Measurements from ENCODE around the gene TMEM184A. TPM values are rescaled to one million over a fixed set of nuclear protein-coding genes. Genes with fewer than 3 reads are reported as not detected.

TMEM184A gene
- total RNA-seq, 2 experiments from 2014 or later = not detected

GRCh38 chr7:1503816-1504775 is 51.9 kb downstream of the TMEM184A start, which contains the start of gene INTS1:
INTS1 (minus strand) TSS chr7:1504389; CDS start chr7:1503960, 429 bp downstream.
- ATAC-seq (peak; percentile 94), DNase-seq (peak; percentile 93)
- Mint-ChIP-seq H3K36me3 (peaks cover 2% of the 10 kb centered on the region), H3K27me3 (no peaks in the 10 kb centered on the region), H3K4me1 (peaks cover 39% of the 10 kb centered on the region), H3K4me3 (peak within 1 kb of the TSS; percentile 85), H3K9me3 (ENCODE audit: low read depth) (no peaks in the 10 kb centered on the region), H3K27ac (peak within 1 kb of the TSS; percentile 79)
- CTCF ChIA-PET = interaction anchor here (0.8 to 1.6 kb wide), 4 partner anchors 9 to 312 kb away, joined by 3 to 8 read pairs (median 4); no protein-coding TSS in a partner anchor

- peak overlapping the region; percentile 85 for H3K4me3 Mint-ChIP-seq
- no peaks in the 10 kb centered on the region for H3K27me3 Mint-ChIP-seq
- peak overlapping the region; percentile 79 for H3K27ac Mint-ChIP-seq
- peaks cover 36% of the 10 kb centered on the region for H3K4me1 Mint-ChIP-seq
- ATAC-seq (no peak), DNase-seq (no peak)
- CTCF ChIA-PET = interaction anchor here (1.1 kb wide), 1 partner anchor 311 kb away, joined by 3 read pairs; no protein-coding TSS in a partner anchor
- peaks cover 2% of the 10 kb centered on the region for H3K36me3 Mint-ChIP-seq
- H3K9me3 Mint-ChIP-seq (ENCODE audit: low read depth) = no peaks in the 10 kb centered on the region
Observed at GRCh38 chr7:1503390-1503789, 52.6 kb downstream of the TMEM184A start.

GRCh38 chr7:1502845-1503244 is 53.2 kb downstream of the TMEM184A start:
- ATAC-seq (no peak), DNase-seq (no peak)
- H3K36me3 Mint-ChIP-seq = peaks cover 2% of the 10 kb centered on the region
- H3K4me3 Mint-ChIP-seq = peak overlapping the region; percentile 85
- peak overlapping the region; percentile 79 for H3K27ac Mint-ChIP-seq
- CTCF ChIA-PET = interaction anchor here (1.1 kb wide), 1 partner anchor 311 kb away, joined by 3 read pairs; no protein-coding TSS in a partner anchor
- no peaks in the 10 kb centered on the region for H3K27me3 Mint-ChIP-seq
- H3K9me3 Mint-ChIP-seq (ENCODE audit: low read depth) = no peaks in the 10 kb centered on the region
- H3K4me1 Mint-ChIP-seq = peaks cover 32% of the 10 kb centered on the region

- Mint-ChIP-seq H3K36me3 (peaks cover 5% of the 10 kb centered on the region), H3K27me3 (no peaks in the 10 kb centered on the region), H3K4me3 (peak overlapping the region; percentile 85), H3K27ac (peak overlapping the region; percentile 29), H3K4me1 (peaks cover 24% of the 10 kb centered on the region), H3K9me3 (ENCODE audit: low read depth) (no peaks in the 10 kb centered on the region)
- DNase-seq (no peak), ATAC-seq (no peak)
- CTCF ChIA-PET = no interaction called here
Observed at GRCh38 chr7:1501487-1502270, 54.3 kb downstream of the TMEM184A start.

- H3K9me3 Mint-ChIP-seq (ENCODE audit: low read depth) = no peaks in the 10 kb centered on the region
- H3K27ac Mint-ChIP-seq = no peak overlapping the region
- CTCF ChIA-PET = no interaction called here
- peaks cover 19% of the 10 kb centered on the region for H3K4me1 Mint-ChIP-seq
- ATAC-seq (no peak), DNase-seq (no peak)
- H3K4me3 Mint-ChIP-seq = no peak overlapping the region
- H3K27me3 Mint-ChIP-seq = no peaks in the 10 kb centered on the region
- H3K36me3 Mint-ChIP-seq = peaks cover 5% of the 10 kb centered on the region
Observed at GRCh38 chr7:1500064-1500807, 55.8 kb downstream of the TMEM184A start.

GRCh38 chr7:1499367-1500029 is 56.5 kb downstream of the TMEM184A start:
- CTCF ChIA-PET = no interaction called here
- H3K9me3 Mint-ChIP-seq (ENCODE audit: low read depth) = no peaks in the 10 kb centered on the region
- no peaks in the 10 kb centered on the region for H3K27me3 Mint-ChIP-seq
- peaks cover 19% of the 10 kb centered on the region for H3K4me1 Mint-ChIP-seq
- no peak overlapping the region for H3K27ac Mint-ChIP-seq
- ATAC-seq (no peak), DNase-seq (no peak)
- H3K4me3 Mint-ChIP-seq = no peak overlapping the region
- H3K36me3 Mint-ChIP-seq = peaks cover 5% of the 10 kb centered on the region

- no peak for ATAC-seq
- no peaks in the 10 kb centered on the region for H3K9me3 Mint-ChIP-seq (ENCODE audit: low read depth)
- no peak for DNase-seq
- H3K27ac Mint-ChIP-seq = no peak overlapping the region
- CTCF ChIA-PET = no interaction called here
- H3K36me3 Mint-ChIP-seq = peaks cover 5% of the 10 kb centered on the region
- H3K4me3 Mint-ChIP-seq = no peak overlapping the region
- peaks cover 17% of the 10 kb centered on the region for H3K4me1 Mint-ChIP-seq
- H3K27me3 Mint-ChIP-seq = no peaks in the 10 kb centered on the region
Observed at GRCh38 chr7:1498370-1499305, 57.4 kb downstream of the TMEM184A start.

GRCh38 chr7:1497293-1497927 is 58.6 kb downstream of the TMEM184A start:
- DNase-seq = no peak
- peaks cover 6% of the 10 kb centered on the region for H3K36me3 Mint-ChIP-seq
- CTCF ChIA-PET = no interaction called here

GRCh38 chr7:1496531-1497292 is 59.3 kb downstream of the TMEM184A start:
- Mint-ChIP-seq H3K27ac (no peak overlapping the region), H3K9me3 (ENCODE audit: low read depth) (no peaks in the 10 kb centered on the region), H3K4me3 (no peak overlapping the region), H3K27me3 (no peaks in the 10 kb centered on the region), H3K4me1 (no peaks in the 10 kb centered on the region), H3K36me3 (peaks cover 6% of the 10 kb centered on the region)
- CTCF ChIA-PET = no interaction called here
- ATAC-seq (no peak), DNase-seq (no peak)

More at GRCh38 chr7:1497293-1497927, 58.6 kb downstream of the TMEM184A start:
- no peak overlapping the region for H3K27ac Mint-ChIP-seq
- peaks cover 7% of the 10 kb centered on the region for H3K4me1 Mint-ChIP-seq
- no peak for ATAC-seq
- no peak overlapping the region for H3K4me3 Mint-ChIP-seq
- no peaks in the 10 kb centered on the region for H3K27me3 Mint-ChIP-seq
- H3K9me3 Mint-ChIP-seq (ENCODE audit: low read depth) = no peaks in the 10 kb centered on the region

GRCh38 chr7:1495564-1496242 is 60.3 kb downstream of the TMEM184A start:
- H3K9me3 Mint-ChIP-seq (ENCODE audit: low read depth) = no peaks in the 10 kb centered on the region
- H3K27ac Mint-ChIP-seq = no peak overlapping the region
- peaks cover 6% of the 10 kb centered on the region for H3K36me3 Mint-ChIP-seq
- H3K4me1 Mint-ChIP-seq = no peaks in the 10 kb centered on the region
- DNase-seq (no peak), ATAC-seq (no peak)
- CTCF ChIA-PET = no interaction called here
- H3K27me3 Mint-ChIP-seq = no peaks in the 10 kb centered on the region
- H3K4me3 Mint-ChIP-seq = no peak overlapping the region

Data from activated CD8-positive, alpha-beta memory T cell treated with anti-CD3 and anti-CD28 coated beads, Interleukin-2, amount 10 ng/mL, durations not matched to agents 7 days and 5 days (primary cell).